Muscle layer of duodenum (tissue), 2 donors: Measurements from ENCODE around the gene PLXNB2.

ENCODE experiments used
- H3K27ac ChIP-seq: one replicate; pipeline ENCODE4 v1.7.0; 2013; ENCODE audit warnings: mild to moderate bottlenecking, low read length
- H3K27me3 ChIP-seq: one replicate; pipeline ENCODE4 v1.7.0; 2013; ENCODE audit warnings: low read depth, mild to moderate bottlenecking, control low read depth, low read length
- H3K36me3 ChIP-seq, 2 donors: one replicate each; pipeline ENCODE4 v1.7.0; 2013; ENCODE audit warnings: low read length in 2 of 2, control low read depth in 1 of 2, mild to moderate bottlenecking in 1 of 2; ENCODE audit not compliant: insufficient read depth in 2 of 2, control insufficient read depth in 1 of 2
- H3K4me1 ChIP-seq, 2 donors: one replicate each; pipeline ENCODE4 v1.7.0; 2013; ENCODE audit warnings: low read length in 2 of 2, mild to moderate bottlenecking in 2 of 2, control low read depth in 1 of 2, moderate library complexity in 1 of 2; ENCODE audit not compliant: insufficient read depth in 2 of 2, control insufficient read depth in 1 of 2
- H3K4me3 ChIP-seq, 2 donors: one replicate each; pipeline ENCODE4 v1.7.0; 2013; ENCODE audit warnings: low read length in 2 of 2, low read depth in 1 of 2, mild to moderate bottlenecking in 1 of 2
- H3K9me3 ChIP-seq, 2 donors: one replicate each; pipeline ENCODE4 v1.7.0; 2013; ENCODE audit warnings: low read length in 2 of 2, control low read depth in 1 of 2, mild to moderate bottlenecking in 1 of 2; ENCODE audit not compliant: control insufficient read depth in 1 of 2
- donor health status: healthy.

The PLXNB2 gene

GRCh38 chr22:50264104-50264745, 43.2 kb downstream of the PLXNB2 start:
- H3K4me3 ChIP-seq: no peak overlapping the region
- H3K4me1 ChIP-seq: peaks cover 0 to 46% of the 10 kb centered on the region in 2 donors
- no peak overlapping the region for H3K27ac ChIP-seq
- peaks cover 12% of the 10 kb centered on the region for H3K27me3 ChIP-seq
- H3K9me3 ChIP-seq: no peaks in the 10 kb centered on the region
- no peaks in the 10 kb centered on the region for H3K36me3 ChIP-seq

- H3K27me3 ChIP-seq: peaks cover 12% of the 10 kb centered on the region
- no peak overlapping the region for H3K4me3 ChIP-seq
- no peaks in the 10 kb centered on the region for H3K36me3 ChIP-seq
- no peak overlapping the region for H3K27ac ChIP-seq
- H3K9me3 ChIP-seq: no peaks in the 10 kb centered on the region
- H3K4me1 ChIP-seq: peaks cover 0 to 35% of the 10 kb centered on the region in 2 donors
These were observed 44.4 kb downstream of the PLXNB2 start for GRCh38 chr22:50262973-50263617.

- Histone ChIP-seq H3K27ac (no peak overlapping the region), H3K9me3 (no peaks in the 10 kb centered on the region), H3K27me3 (peaks cover 12% of the 10 kb centered on the region), H3K36me3 (no peaks in the 10 kb centered on the region), H3K4me1 (peaks cover 0 to 29% of the 10 kb centered on the region in 2 donors), H3K4me3 (no peak overlapping the region)
These were observed 45.0 kb downstream of the PLXNB2 start for GRCh38 chr22:50262460-50262911.

GRCh38 chr22:50261615-50262459, 45.6 kb downstream of the PLXNB2 start, which contains the start of gene MAPK12:
TSS of gene MAPK12 (minus strand) at chr22:50261683. CDS start at chr22:50261509, 174 bp downstream.
- Histone ChIP-seq H3K27me3 (peaks cover 12% of the 10 kb centered on the region), H3K4me1 (peaks cover 0 to 22% of the 10 kb centered on the region in 2 donors), H3K27ac (no peak within 1 kb of the TSS), H3K9me3 (no peaks in the 10 kb centered on the region), H3K4me3 (peak within 1 kb of the TSS in 1 of 2 donors; percentile 57), H3K36me3 (no peaks in the 10 kb centered on the region)

- Histone ChIP-seq H3K4me3 (peak overlapping the region in 1 of 2 donors; percentile 57), H3K27ac (no peak overlapping the region), H3K27me3 (peaks cover 12% of the 10 kb centered on the region), H3K4me1 (peaks cover 0 to 21% of the 10 kb centered on the region in 2 donors), H3K36me3 (no peaks in the 10 kb centered on the region), H3K9me3 (no peaks in the 10 kb centered on the region)
These were observed 46.4 kb downstream of the PLXNB2 start for GRCh38 chr22:50260801-50261614.

GRCh38 chr22:50260434-50260800, 47.0 kb downstream of the PLXNB2 start:
- Histone ChIP-seq H3K27me3 (peaks cover 12% of the 10 kb centered on the region), H3K9me3 (no peaks in the 10 kb centered on the region), H3K36me3 (no peaks in the 10 kb centered on the region), H3K4me1 (peaks cover 0 to 21% of the 10 kb centered on the region in 2 donors), H3K4me3 (peak overlapping the region in 1 of 2 donors; percentile 57), H3K27ac (no peak overlapping the region)

- Histone ChIP-seq H3K4me3 (no peak overlapping the region), H3K4me1 (peaks cover 0 to 21% of the 10 kb centered on the region in 2 donors), H3K27me3 (peaks cover 12% of the 10 kb centered on the region), H3K9me3 (no peaks in the 10 kb centered on the region), H3K27ac (no peak overlapping the region), H3K36me3 (no peaks in the 10 kb centered on the region)
These were observed 48.1 kb downstream of the PLXNB2 start for GRCh38 chr22:50259302-50259701.

GRCh38 chr22:50258361-50259292, 48.8 kb downstream of the PLXNB2 start:
- Histone ChIP-seq H3K9me3 (no peaks in the 10 kb centered on the region), H3K27ac (no peak overlapping the region), H3K4me3 (no peak overlapping the region), H3K4me1 (peaks cover 0 to 21% of the 10 kb centered on the region in 2 donors), H3K36me3 (no peaks in the 10 kb centered on the region), H3K27me3 (peaks cover 12% of the 10 kb centered on the region)

GRCh38 chr22:50257451-50258360, 49.7 kb downstream of the PLXNB2 start:
- Histone ChIP-seq H3K36me3 (no peaks in the 10 kb centered on the region), H3K27me3 (peaks cover 7% of the 10 kb centered on the region), H3K4me1 (peaks cover 0 to 20% of the 10 kb centered on the region in 2 donors), H3K27ac (no peak overlapping the region), H3K4me3 (no peak overlapping the region), H3K9me3 (no peaks in the 10 kb centered on the region)
